H1 (cell line): Measurements from ENCODE around the gene SLC5A8. TPM values are rescaled to one million over a fixed set of nuclear protein-coding genes. Genes with fewer than 3 reads are reported as not detected.

ENCODE experiments used
- BACH1 ChIP-seq: IDR thresholded peaks from 2 replicates; pipeline ENCODE4 v1.6.1; 2012; ENCODE audit warnings: low read length, improper control_type of control experiment
- BCL11A ChIP-seq, 2 experiments: IDR thresholded peaks; one replicate each; pipeline ENCODE4 v1.6.1; 2011; ENCODE audit warnings: low read depth in 2 of 2, low read length in 2 of 2, mild to moderate bottlenecking in 2 of 2
- CBX8 ChIP-seq: fragments of 300-800, 300-1000 bp; sonication (generic); IDR thresholded peaks from 2 replicates; pipeline ENCODE4 v1.7.1; 2016; ENCODE audit warnings: low read depth, low read length, borderline replicate concordance
- CHD2 ChIP-seq: IDR thresholded peaks from 2 replicates; pipeline ENCODE4 v1.6.1; 2012; ENCODE audit warnings: low read length, improper control_type of control experiment
- CHD7 ChIP-seq: fragments of 300-600 bp; sonication (generic); IDR thresholded peaks from 2 replicates; pipeline ENCODE4 v1.7.1; 2012; ENCODE audit warnings: low read length, moderate library complexity, mild to moderate bottlenecking, inconsistent platforms; ENCODE audit not compliant: insufficient replicate concordance
- EGR1 ChIP-seq: IDR thresholded peaks from 2 replicates; pipeline ENCODE4 v1.6.1; 2011; ENCODE audit warnings: low read depth, low read length, borderline replicate concordance
- HDAC2 ChIP-seq, 2 experiments: fragments of 300-600 bp in 1 of 2; sonication (generic) in 1 of 2; IDR thresholded peaks; 2 replicates each; pipeline ENCODE4 v1.6.1; 2011 to 2012; ENCODE audit warnings: low read depth in 2 of 2, low read length in 2 of 2, mild to moderate bottlenecking in 2 of 2, moderate library complexity in 2 of 2, borderline replicate concordance in 1 of 2, inconsistent platforms in 1 of 2
- POLR2AphosphoS5 ChIP-seq: IDR thresholded peaks from 2 replicates; pipeline ENCODE4 v1.6.1; 2011; ENCODE audit warnings: low read depth, low read length
- SIX5 ChIP-seq: IDR thresholded peaks from 2 replicates; pipeline ENCODE4 v1.6.1; 2011; ENCODE audit warnings: mild to moderate bottlenecking, low read depth, low read length
- TAF7 ChIP-seq: optimal IDR thresholded peaks from 2 replicates; pipeline ENCODE3; 2011; ENCODE audit warnings: low read depth, mild to moderate bottlenecking, inconsistent platforms, low read length, moderate library complexity, borderline replicate concordance
- TEAD4 ChIP-seq: IDR thresholded peaks from 2 replicates; pipeline ENCODE4 v1.6.1; 2012; ENCODE audit warnings: low read depth, low read length, inconsistent platforms, mixed read lengths
- polyA plus RNA-seq, 7 experiments: library from polyadenylated mRNA; depleted of rRNA in 3 of 7; stranded (reverse) in 5 of 7; unstranded in 2 of 7; fragments of >200 nt in 5 of 7; fragments of 200-250 nt in 2 of 7; gene quantifications; 1 replicate in 5 of 7; 2 replicates in 1 of 7; 4 replicates in 1 of 7; pipeline versions ENCODE4 v1.2.1 to v1.2.3, GENCODE V29; 2011 to 2013; ENCODE audit warnings: missing spikeins in 2 of 7, mixed read lengths in 2 of 7
- total RNA-seq: library from RNA; stranded (reverse); fragmentation: NEBNext Ultra II Directional; extraction: Animal tissue kit (Norgen Biotek cat#: 25700); gene quantifications from 2 replicates; pipeline ENCODE4 v1.2.1, GENCODE V29; 2021
- TF ChIP-seq, protein P1 (sequence below): IDR thresholded peaks from 2 replicates; pipeline ENCODE4 v1.6.1; 2012; ENCODE audit warnings: inconsistent platforms

Gene SLC5A8
- total and polyA plus RNA-seq, 2 of the 8 experiments (the other 6 are each of a cell fraction or from before 2014, with no cell fraction given), result 0.11 to 0.21 TPM

DNA sequence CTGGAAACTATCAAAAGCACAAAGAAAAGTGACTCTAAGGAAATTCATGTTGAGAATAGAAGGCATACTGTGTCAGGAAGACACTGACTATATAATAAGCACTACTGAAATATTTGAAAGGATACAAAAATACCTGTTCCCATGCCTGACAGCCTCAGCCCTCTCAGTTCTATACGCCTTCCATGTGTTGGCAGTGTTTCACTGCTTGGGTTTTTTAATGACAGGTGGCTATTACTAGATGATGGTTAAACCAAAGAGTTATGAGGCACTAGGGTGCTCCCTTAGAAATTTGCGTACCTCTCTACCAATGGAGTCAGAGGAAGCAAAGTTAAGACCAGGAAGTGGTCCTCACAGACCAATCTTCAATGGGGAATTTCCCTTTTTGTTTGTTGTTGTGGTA, 25.6 kb upstream of the SLC5A8 start (continued):
- TF ChIP-seq CHD7 (no peak), POLR2AphosphoS5 (no peak), EGR1 (no peak), TAF7 (no peak), TEAD4 (no peak), SIX5 (no peak), CBX8 (no peak), HDAC2 (IDR thresholded peaks at IDR 0.05; ENCODE audit: borderline replicate concordance in 1 of 2, low read depth in 2 of 2, low read length in 2 of 2) (no peak), CHD2 (no peak), BACH1 (no peak), BCL11A (IDR thresholded peaks at IDR 0.05; ENCODE audit: low read depth in 2 of 2, low read length in 2 of 2) (no peak)
- TF ChIP-seq, protein P1, sequence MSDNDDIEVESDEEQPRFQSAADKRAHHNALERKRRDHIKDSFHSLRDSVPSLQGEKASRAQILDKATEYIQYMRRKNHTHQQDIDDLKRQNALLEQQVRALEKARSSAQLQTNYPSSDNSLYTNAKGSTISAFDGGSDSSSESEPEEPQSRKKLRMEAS, result no peak
